HEK293 (cell line): ENCODE data around the gene ZNF423.

Source experiments
- CTCF ChIA-PET: fragments of 350-600 bp; formaldehyde crosslinking; extraction: SDS; loops from one replicate; lab custom pipeline; 2021; ENCODE audit warnings: antibody characterized with exemption; lab: Yijun Ruan, JAX
- POLR2A ChIA-PET: fragments of 300-600 bp; formaldehyde crosslinking; extraction: SDS; loops from one replicate; lab custom pipeline; 2020; ENCODE audit warnings: antibody characterized with exemption, inconsistent platforms; lab: Yijun Ruan, JAX
- H3K27ac ChIP-seq: fragments of 200-500 bp; sonication (Bioruptor generic); 2 replicates; pipeline ENCODE4 v1.5.1; 2014; ENCODE audit warnings: low read depth, low read length, control low read depth, inconsistent platforms; ENCODE audit errors: extremely low read depth
- H3K36me3 ChIP-seq, 2 experiments: fragments of 200-500 bp in 1 of 2; sonication (Bioruptor generic) in 1 of 2; 1 replicate in 1 of 2; 2 replicates in 1 of 2; pipeline ENCODE4 v1.5.1; 2014 to 2017; ENCODE audit warnings: inconsistent platforms in 2 of 2, low read length in 2 of 2; ENCODE audit not compliant: control insufficient read depth in 2 of 2, insufficient read depth in 1 of 2
- H3K4me1 ChIP-seq: fragments of 200-500 bp; sonication (Bioruptor generic); 2 replicates; pipeline ENCODE4 v1.5.1; 2014; ENCODE audit warnings: mild to moderate bottlenecking, low read length, inconsistent platforms; ENCODE audit not compliant: control insufficient read depth, insufficient read depth
- H3K4me3 ChIP-seq: 2 replicates; pipeline ENCODE4 v1.5.1; 2011; ENCODE audit warnings: low read depth, mild to moderate bottlenecking, control low read depth, low read length, moderate library complexity
- H3K9me3 ChIP-seq: fragments of 200-500 bp; sonication (Bioruptor generic); 2 replicates; pipeline ENCODE4 v1.5.1; 2014; ENCODE audit warnings: low read depth, low read length, inconsistent platforms; ENCODE audit not compliant: control insufficient read depth, insufficient read depth
- GLIS2 ChIP-seq: fragments of 450-650 bp; formaldehyde crosslinking; IDR thresholded peaks from 2 replicates; pipeline ENCODE4 v1.5.1; 2016; ENCODE audit warnings: missing biosample characterization, missing genetic modification characterization
- PRDM6 ChIP-seq: fragments of 450-650 bp; formaldehyde crosslinking; IDR thresholded peaks from 2 replicates; pipeline ENCODE4 v1.5.1; 2017; ENCODE audit warnings: missing biosample characterization, missing genetic modification characterization
- ZFP3 ChIP-seq: fragments of 450-650 bp; formaldehyde crosslinking; IDR thresholded peaks from 2 replicates; pipeline ENCODE4 v1.5.1; 2016; ENCODE audit warnings: low read depth, missing biosample characterization, missing genetic modification characterization
- ZNF148 ChIP-seq: fragments of 450-650 bp; formaldehyde crosslinking; IDR thresholded peaks from 2 replicates; pipeline ENCODE4 v1.5.0; 2017; ENCODE audit warnings: missing biosample characterization, missing genetic modification characterization, borderline replicate concordance
- ZNF157 ChIP-seq: fragments of 450-650 bp; formaldehyde crosslinking; IDR thresholded peaks from 2 replicates; pipeline ENCODE4 v1.5.1; 2016; ENCODE audit warnings: missing biosample characterization, missing genetic modification characterization
- ZNF23 ChIP-seq: fragments of 450-650 bp; formaldehyde crosslinking; IDR thresholded peaks from 2 replicates; pipeline ENCODE4 v1.5.1; 2016; ENCODE audit warnings: missing biosample characterization, missing genetic modification characterization, borderline replicate concordance
- ZNF341 ChIP-seq: fragments of 450-650 bp; formaldehyde crosslinking; IDR thresholded peaks from 2 replicates; pipeline ENCODE4; 2016; ENCODE audit warnings: low read depth, missing biosample characterization, missing genetic modification characterization
- ZNF571 ChIP-seq: fragments of 450-650 bp; formaldehyde crosslinking; IDR thresholded peaks from 2 replicates; pipeline ENCODE4 v1.5.0; 2017; ENCODE audit warnings: missing biosample characterization, missing genetic modification characterization
- ZNF580 ChIP-seq: fragments of 450-650 bp; formaldehyde crosslinking; IDR thresholded peaks from 2 replicates; pipeline ENCODE4 v1.5.1; 2016; ENCODE audit warnings: missing biosample characterization, missing genetic modification characterization
- ZNF596 ChIP-seq: fragments of 450-650 bp; IDR thresholded peaks from 2 replicates; pipeline ENCODE4 v1.5.0; 2018; ENCODE audit warnings: missing biosample characterization, mild to moderate bottlenecking, missing genetic modification characterization, moderate library complexity
- ZNF621 ChIP-seq: fragments of 450-650 bp; formaldehyde crosslinking; IDR thresholded peaks from 2 replicates; pipeline ENCODE4 v1.5.1; 2017; ENCODE audit warnings: missing biosample characterization, missing genetic modification characterization
- ZNF677 ChIP-seq: fragments of 450-650 bp; IDR thresholded peaks from 2 replicates; pipeline ENCODE4 v1.5.0; 2018; ENCODE audit warnings: missing biosample characterization, mild to moderate bottlenecking, missing genetic modification characterization, moderate library complexity
- ZNF837 ChIP-seq: fragments of 450-650 bp; formaldehyde crosslinking; IDR thresholded peaks from 2 replicates; pipeline ENCODE4 v1.5.1; 2016; ENCODE audit warnings: missing biosample characterization, missing genetic modification characterization
- ZSCAN16 ChIP-seq: fragments of 450-650 bp; formaldehyde crosslinking; IDR thresholded peaks from 2 replicates; pipeline ENCODE4 v1.5.1; 2016; ENCODE audit warnings: missing biosample characterization, missing genetic modification characterization
- ZSCAN18 ChIP-seq: fragments of 450-650 bp; formaldehyde crosslinking; IDR thresholded peaks from 2 replicates; pipeline ENCODE4 v1.5.1; 2016; ENCODE audit warnings: missing biosample characterization, missing genetic modification characterization
- ZSCAN5A ChIP-seq: fragments of 450-650 bp; formaldehyde crosslinking; IDR thresholded peaks from 2 replicates; pipeline ENCODE4 v1.5.1; 2016; ENCODE audit warnings: missing biosample characterization, missing genetic modification characterization

ZNF423 gene

GRCh38 chr16:49483651-49484450 lies 372.1 kb downstream of the ZNF423 start:
- Histone ChIP-seq H3K9me3 (no peaks in the 10 kb centered on the region), H3K4me1 (no peaks in the 10 kb centered on the region), H3K36me3 (no peaks in the 10 kb centered on the region), H3K4me3 (no peak overlapping the region), H3K27ac (no peak overlapping the region)
- TF ChIP-seq ZNF148 (no peak), ZNF157 (tag by site-specific recombination) (no peak), ZSCAN16 (tag by site-specific recombination) (no peak), ZNF580 (tag by site-specific recombination) (no peak), PRDM6 (no peak), ZSCAN5A (tag by site-specific recombination) (no peak), ZNF596 (tag by site-specific recombination) (no peak), ZNF341 (tag by site-specific recombination) (no peak), ZSCAN18 (tag by site-specific recombination) (no peak), ZNF621 (tag by site-specific recombination) (no peak), ZNF23 (tag by site-specific recombination) (no peak), GLIS2 (tag by site-specific recombination) (no peak)
- CTCF ChIA-PET, result no interaction called here
- POLR2A ChIA-PET, result no interaction called here

GRCh38 chr16:49483251-49483650 lies 372.7 kb downstream of the ZNF423 start:
- Histone ChIP-seq H3K27ac (no peak overlapping the region), H3K4me3 (no peak overlapping the region), H3K4me1 (no peaks in the 10 kb centered on the region), H3K9me3 (no peaks in the 10 kb centered on the region), H3K36me3 (no peaks in the 10 kb centered on the region)
- CTCF ChIA-PET, result interaction anchor here (0.7 kb wide), 1 partner anchor 1305 kb away, joined by 3 read pairs; no protein-coding TSS in a partner anchor
- POLR2A ChIA-PET, result no interaction called here
- TF ChIP-seq ZFP3 (no peak), ZNF571 (tag by site-specific recombination) (no peak), ZNF837 (no peak), ZNF677 (no peak)
